Sigmoid colon (tissue), 7 donors: Measurements from ENCODE around the gene P4HB. TPM values are rescaled to one million over a fixed set of nuclear protein-coding genes. Genes with fewer than 3 reads are reported as not detected.
"Not testable (repeated sequence)": the region's sequence is repeated elsewhere in the genome, so short reads cannot be mapped to it uniquely, and the experiment has no call there.

ENCODE experiments used
- DNase-seq: peaks from one replicate; pipeline ENCODE4 v3.0.0-alpha.2; 2019
- H3K27ac ChIP-seq, 4 donors: fragments of 200-600 bp; sonication (generic); one replicate each; pipeline ENCODE4 v1.5.1; 2016 to 2019; ENCODE audit warnings: mild to moderate bottlenecking in 1 of 4
- H3K27me3 ChIP-seq, 3 donors: fragments of 200-600 bp; sonication (generic); one replicate each; pipeline ENCODE4 v1.5.1; 2019; ENCODE audit warnings: mild to moderate bottlenecking in 1 of 3
- H3K36me3 ChIP-seq, 4 donors: fragments of 200-600 bp; sonication (generic); one replicate each; pipeline ENCODE4 v1.5.1; 2016 to 2019
- H3K4me1 ChIP-seq, 4 donors: fragments of 200-600 bp; sonication (generic); one replicate each; pipeline ENCODE4 v1.5.1; 2017 to 2019
- H3K4me3 ChIP-seq, 4 donors: fragments of 200-600 bp; sonication (generic); one replicate each; pipeline ENCODE4 v1.5.1; 2017 to 2019; ENCODE audit warnings: mild to moderate bottlenecking in 2 of 4, moderate library complexity in 1 of 4
- H3K9me3 ChIP-seq, 4 donors: fragments of 200-600 bp in 3 of 4; sonication (generic) in 3 of 4; one replicate each; pipeline versions ENCODE4 v1.5.1 to v1.6.1; 2013 to 2019
- CTCF ChIP-seq, 4 experiments: fragments of 450-650 bp in 3 of 4; fragments of 200-600 bp in 1 of 4; IDR thresholded peaks; one replicate each; pipeline ENCODE4 v1.5.1; 2016 to 2019; ENCODE audit warnings: antibody characterized with exemption in 4 of 4, mild to moderate bottlenecking in 3 of 4, moderate library complexity in 2 of 4
- EP300 ChIP-seq, 4 donors: sonication (generic); formaldehyde crosslinking; IDR thresholded peaks; one replicate each; pipeline ENCODE4 v1.6.1; 2017; ENCODE audit warnings: antibody characterized with exemption in 4 of 4
- POLR2A ChIP-seq, 2 donors: fragments of 450-650 bp; IDR thresholded peaks; one replicate each; pipeline ENCODE4 v1.6.1; 2016; ENCODE audit warnings: antibody characterized with exemption in 2 of 2, mild to moderate bottlenecking in 2 of 2, moderate library complexity in 2 of 2
- POLR2AphosphoS5 ChIP-seq, 4 donors: sonication (generic); formaldehyde crosslinking; IDR thresholded peaks; one replicate each; pipeline ENCODE4 v1.6.1; 2017; ENCODE audit warnings: antibody characterized with exemption in 4 of 4
- WGBS, 2 donors: extraction: QIAGEN DNeasy Blood & Tissue Kit; methylation state at CpG; one replicate each; pipeline ENCODE4 v1.1.7; 2013; 5-methylcytosine and 5-hydroxymethylcytosine counted together
- intact Hi-C: fragments of 100-400 bp; cut with DNase I; formaldehyde crosslinking; loops from one replicate; pipeline ENCODE4 v1.15.1; 2023
- polyA plus RNA-seq, 3 donors: library from polyadenylated mRNA; stranded (reverse); fragments of 200-250 nt; gene quantifications; one replicate each; pipeline ENCODE4 v1.2.3, GENCODE V29; 2013
- total RNA-seq, 4 donors: library from RNA; depleted of rRNA; stranded (reverse); fragments of >200 nt; gene quantifications; one replicate each; pipeline ENCODE4 v1.1.0, GENCODE V29; 2016
- donor health status: healthy with polysubstance abuse.
- donor health status: Bipolar disorder and iron deficiency.
- donor health status: healthy.

Gene P4HB
- total and polyA plus RNA-seq, 7 donors: 153 to 750 (median 237) TPM

DNA sequence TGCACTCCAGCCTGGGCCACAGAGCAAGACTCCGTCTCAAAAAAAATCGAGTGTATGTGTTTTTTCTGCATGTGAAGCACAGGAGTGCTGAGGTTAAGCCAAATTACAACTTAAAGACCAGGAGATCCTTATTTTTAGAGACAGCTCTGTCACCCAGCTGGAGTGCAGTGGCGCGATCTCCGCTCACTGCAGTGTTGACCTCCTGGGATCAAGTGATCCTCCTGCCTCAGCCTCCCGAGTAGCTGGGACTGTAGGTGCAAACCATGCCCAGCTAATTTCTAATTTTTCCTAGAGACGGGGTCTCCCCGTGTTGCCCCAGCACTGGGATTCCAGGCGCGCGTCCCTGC lies 18.0 kb downstream of the P4HB start:
- no peaks in the 10 kb centered on the region for H3K9me3 ChIP-seq
- no peaks in the 10 kb centered on the region for H3K27me3 ChIP-seq
- no peak for DNase-seq
- no peaks in the 10 kb centered on the region for H3K4me1 ChIP-seq
- intact Hi-C loops: no loop called here
- no peak overlapping the region for H3K4me3 ChIP-seq
- H3K27ac ChIP-seq: no peak overlapping the region
- TF ChIP-seq POLR2A (IDR thresholded peaks at IDR 0.05): no peak
- no peak for TF ChIP-seq CTCF (IDR thresholded peaks at IDR 0.05)
- TF ChIP-seq POLR2AphosphoS5 (IDR thresholded peaks at IDR 0.05): no peak
- no peak for TF ChIP-seq EP300 (IDR thresholded peaks at IDR 0.05)
- H3K36me3 ChIP-seq: peaks cover 36 to 46% (median 41%) of the 10 kb centered on the region in 4 donors
- WGBS, 2 donors: 93 to 96% methylated on average over 11 of the region's 11 CpGs

- 52 to 77% methylated on average over 15 of the region's 15 CpGs for WGBS, 2 donors
- Histone ChIP-seq H3K27me3 (no peaks in the 10 kb centered on the region), H3K4me3 (no peak overlapping the region), H3K4me1 (no peaks in the 10 kb centered on the region), H3K27ac (no peak overlapping the region), H3K36me3 (peaks cover 31 to 41% (median 38%) of the 10 kb centered on the region in 4 donors), H3K9me3 (no peaks in the 10 kb centered on the region)
- TF ChIP-seq POLR2A (IDR thresholded peaks at IDR 0.05) (no peak), EP300 (IDR thresholded peaks at IDR 0.05) (no peak), POLR2AphosphoS5 (IDR thresholded peaks at IDR 0.05) (no peak), CTCF (IDR thresholded peaks at IDR 0.05) (no peak)
- no peak for DNase-seq
- intact Hi-C loops: no loop called here
Observed at GRCh38 chr17:81841866-81842265, 18.5 kb downstream of the P4HB start.

DNA sequence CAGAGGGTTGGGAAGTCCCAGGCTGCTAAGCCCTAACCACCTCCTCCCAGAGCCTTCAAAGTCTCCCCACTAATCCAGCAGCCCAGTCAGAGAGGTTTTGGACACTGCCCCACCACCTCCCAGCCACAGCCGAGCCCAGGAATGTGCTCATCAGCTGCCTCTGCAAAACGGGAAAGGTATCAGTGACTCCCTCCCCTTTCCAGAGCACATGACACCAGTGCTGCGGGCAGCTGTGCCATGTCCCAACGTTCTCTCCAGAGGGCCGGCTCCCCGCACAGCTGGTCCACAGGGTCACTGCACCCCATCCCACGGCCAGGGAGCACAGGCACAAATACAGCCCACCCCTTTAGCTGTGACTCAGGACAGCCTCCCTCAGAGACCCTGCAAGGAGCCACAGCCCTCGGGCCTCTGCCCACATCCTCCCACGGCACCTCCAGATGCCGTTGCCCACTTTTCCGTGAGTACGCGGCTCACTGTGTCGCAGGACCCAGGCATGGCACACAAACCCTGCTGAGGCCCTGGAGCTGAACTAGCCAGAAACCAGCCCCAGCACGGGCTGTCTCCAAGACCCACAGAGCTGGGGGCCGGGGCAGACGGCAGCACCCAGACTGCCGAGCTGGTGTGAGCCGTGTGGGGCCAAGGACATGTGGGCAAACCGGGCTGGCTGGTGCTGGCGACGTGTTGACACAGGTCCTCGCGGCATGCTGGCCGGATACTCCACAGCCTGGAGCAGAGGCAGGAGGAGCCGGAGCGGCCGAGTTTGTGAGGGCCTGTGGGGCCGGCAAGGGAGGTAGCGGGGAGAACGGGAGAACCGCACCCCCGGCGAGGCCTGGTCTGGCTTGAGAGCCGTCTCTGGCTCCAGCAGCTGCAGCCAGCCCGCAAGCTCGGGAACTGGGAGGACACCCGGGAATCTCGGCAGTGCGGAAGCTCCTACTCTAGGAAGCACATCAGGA lies 19.2 kb downstream of the P4HB start:
- DNase-seq: no peak
- no peaks in the 10 kb centered on the region for H3K4me1 ChIP-seq
- TF ChIP-seq EP300 (IDR thresholded peaks at IDR 0.05) (no peak), POLR2AphosphoS5 (IDR thresholded peaks at IDR 0.05) (no peak), POLR2A (IDR thresholded peaks at IDR 0.05) (no peak), CTCF (IDR thresholded peaks at IDR 0.05) (no peak)
- H3K4me3 ChIP-seq: no peak overlapping the region
- H3K36me3 ChIP-seq: peaks cover 24 to 35% (median 32%) of the 10 kb centered on the region in 4 donors
- H3K27me3 ChIP-seq: no peaks in the 10 kb centered on the region
- 85 to 86% methylated on average over 40 of the region's 40 CpGs for WGBS, 2 donors
- no peak overlapping the region for H3K27ac ChIP-seq
- no peaks in the 10 kb centered on the region for H3K9me3 ChIP-seq
- intact Hi-C loops: no loop called here

GRCh38 chr17:81840059-81840458 lies 20.3 kb downstream of the P4HB start:
- H3K4me1 ChIP-seq, H3K27me3 ChIP-seq, H3K4me3 ChIP-seq, H3K9me3 ChIP-seq, intact Hi-C loops, DNase-seq, H3K27ac ChIP-seq: not testable (repeated sequence)
- whole genome bisulfite sequencing, 2 donors: 96 to 97% methylated on average over 5 of the region's 5 CpGs
- peaks cover 13 to 24% (median 21%) of the 10 kb centered on the region in 4 donors for H3K36me3 ChIP-seq

- DNase-seq: no peak
- Histone ChIP-seq H3K36me3 (peaks cover 7 to 17% (median 14%) of the 10 kb centered on the region in 4 donors), H3K4me3 (no peak overlapping the region), H3K27me3 (no peaks in the 10 kb centered on the region), H3K27ac (no peak overlapping the region), H3K4me1 (peaks cover 0 to under 1% (median 0%) of the 10 kb centered on the region in 4 donors), H3K9me3 (no peaks in the 10 kb centered on the region)
- TF ChIP-seq CTCF (IDR thresholded peaks at IDR 0.05) (no peak), POLR2A (IDR thresholded peaks at IDR 0.05) (no peak), EP300 (IDR thresholded peaks at IDR 0.05) (no peak), POLR2AphosphoS5 (IDR thresholded peaks at IDR 0.05) (no peak)
- WGBS, 2 donors: 83 to 85% methylated on average over 15 of the region's 15 CpGs
- intact Hi-C loops: no loop called here
Observed at GRCh38 chr17:81839301-81839700, 21.0 kb downstream of the P4HB start.
